ENCODE results near the gene TFG.

The TFG gene

DNA sequence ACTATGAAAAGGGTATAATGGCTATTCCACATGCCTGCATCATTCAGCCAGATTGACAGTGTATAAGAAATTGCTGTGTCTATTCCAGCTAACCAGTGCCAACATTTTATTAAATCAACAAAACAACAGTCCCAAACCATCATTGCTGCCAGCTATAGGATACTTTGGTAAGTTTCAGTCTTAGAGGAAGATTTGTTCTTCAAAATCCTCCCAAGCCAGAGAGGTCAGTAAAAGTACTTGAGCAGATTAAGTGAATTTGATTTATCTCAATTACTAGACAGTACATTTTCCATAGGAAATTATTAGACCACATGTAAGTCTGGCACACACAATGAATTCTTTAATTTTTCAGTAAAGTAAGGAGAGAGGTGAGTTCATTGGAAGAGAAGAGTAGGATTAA lies 50.7 kb downstream of the TFG start:
- Histone ChIP-seq H3K4me3 (ENCODE audit: low read length) (no peak overlapping the region), H3K9ac (ENCODE audit: low read depth, low read length) (no peak overlapping the region), H3K4me1 (ENCODE audit: control insufficient read depth, insufficient read depth, low read length) (no peaks in the 10 kb centered on the region), H3K9me3 (replicated peaks; ENCODE audit: low read length) (no peaks in the 10 kb centered on the region), H3K36me3 (ENCODE audit: insufficient read depth, low read length) (peaks cover 13% of the 10 kb centered on the region), H3K27me3 (ENCODE audit: control insufficient read depth, insufficient read depth, low read length) (no peaks in the 10 kb centered on the region), H3K4me2 (ENCODE audit: low read length) (no peak overlapping the region)

DNA sequence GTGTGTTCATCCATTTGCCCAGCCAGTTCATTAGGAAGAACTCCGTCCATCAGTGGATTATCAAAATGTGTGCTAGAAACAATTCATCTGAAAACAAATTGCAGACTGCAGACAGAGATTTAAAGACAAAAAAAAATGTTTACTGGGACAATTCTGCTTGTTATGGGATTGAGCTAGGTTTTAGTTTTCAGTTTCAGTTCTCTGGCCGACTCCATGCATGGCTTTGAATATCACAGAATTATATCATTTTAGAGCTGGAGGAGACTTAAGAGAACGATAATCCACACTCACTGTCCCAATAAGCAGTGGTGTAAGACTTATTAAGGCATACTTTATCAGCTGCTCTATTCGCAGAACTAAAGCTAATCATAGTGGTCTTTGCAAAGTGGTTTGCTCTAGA lies 51.1 kb downstream of the TFG start:
- Histone ChIP-seq H3K4me3 (ENCODE audit: low read length) (no peak overlapping the region), H3K9me3 (replicated peaks; ENCODE audit: low read length) (no peaks in the 10 kb centered on the region), H3K27me3 (ENCODE audit: control insufficient read depth, insufficient read depth, low read length) (no peaks in the 10 kb centered on the region), H3K4me2 (ENCODE audit: low read length) (peak overlapping the region; percentile 25), H3K36me3 (ENCODE audit: insufficient read depth, low read length) (peaks cover 9% of the 10 kb centered on the region), H3K4me1 (ENCODE audit: control insufficient read depth, insufficient read depth, low read length) (no peaks in the 10 kb centered on the region), H3K9ac (ENCODE audit: low read depth, low read length) (no peak overlapping the region)

DNA sequence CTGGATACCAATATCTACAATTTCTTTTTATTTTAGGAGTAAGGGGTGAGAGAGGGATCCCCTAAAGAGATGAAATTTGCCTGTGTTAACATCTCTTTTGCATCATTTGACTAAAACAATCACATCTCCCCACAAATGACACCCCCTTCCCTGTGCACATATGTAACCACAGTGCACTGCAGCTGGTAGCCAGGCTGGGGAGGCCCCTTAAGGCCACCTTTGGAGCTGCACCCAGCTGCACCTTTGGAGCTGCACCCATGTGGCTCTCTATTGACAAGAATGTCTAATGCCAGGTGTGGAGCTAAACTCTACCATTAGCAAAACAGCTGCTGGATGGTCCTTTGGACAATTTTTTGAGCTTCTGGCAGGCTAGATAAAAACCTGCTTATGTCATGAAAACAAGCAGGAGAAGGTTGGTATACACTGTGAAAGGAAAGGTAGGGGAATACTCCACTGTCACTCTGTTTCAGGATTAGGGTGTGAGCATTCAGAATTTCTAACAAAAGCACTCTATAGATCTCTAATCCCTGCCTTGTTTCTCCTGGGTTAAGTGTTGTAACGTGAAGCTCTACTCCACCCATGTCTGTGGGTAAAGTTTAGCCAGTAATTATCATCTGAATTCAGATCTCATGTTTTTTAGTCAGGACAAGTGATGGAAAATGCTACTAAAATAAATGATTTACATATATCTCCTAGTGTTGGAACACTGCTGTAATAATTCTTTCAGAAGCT lies 52.1 kb downstream of the TFG start:
- Histone ChIP-seq H3K4me1 (ENCODE audit: control insufficient read depth, insufficient read depth, low read length) (no peaks in the 10 kb centered on the region), H3K27me3 (ENCODE audit: control insufficient read depth, insufficient read depth, low read length) (no peaks in the 10 kb centered on the region), H3K9ac (ENCODE audit: low read depth, low read length) (no peak overlapping the region), H3K9me3 (replicated peaks; ENCODE audit: low read length) (no peaks in the 10 kb centered on the region), H3K36me3 (ENCODE audit: insufficient read depth, low read length) (peaks cover 12% of the 10 kb centered on the region), H3K4me2 (ENCODE audit: low read length) (no peak overlapping the region), H3K4me3 (ENCODE audit: low read length) (no peak overlapping the region)

DNA sequence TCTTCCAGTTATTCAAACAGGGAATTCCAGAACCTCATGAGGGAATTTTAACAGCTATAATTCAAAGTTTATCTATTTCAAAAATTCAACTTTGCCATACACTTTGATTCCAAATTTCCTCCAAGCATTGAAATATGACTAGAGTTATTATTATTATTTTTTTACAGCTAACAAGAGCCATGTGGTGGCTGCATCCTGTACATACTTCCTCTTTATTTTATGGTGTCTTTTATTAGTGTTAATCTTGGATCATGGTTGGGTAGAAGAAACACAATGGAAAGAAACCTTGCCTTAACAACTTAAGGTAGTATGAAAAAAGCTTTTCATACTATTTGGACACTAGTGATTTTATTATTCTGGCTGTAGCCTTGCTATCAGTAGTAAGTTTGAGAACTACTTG lies 52.7 kb downstream of the TFG start:
- Histone ChIP-seq H3K27me3 (ENCODE audit: control insufficient read depth, insufficient read depth, low read length) (no peaks in the 10 kb centered on the region), H3K4me3 (ENCODE audit: low read length) (no peak overlapping the region), H3K9me3 (replicated peaks; ENCODE audit: low read length) (no peaks in the 10 kb centered on the region), H3K9ac (ENCODE audit: low read depth, low read length) (no peak overlapping the region), H3K36me3 (ENCODE audit: insufficient read depth, low read length) (peaks cover 12% of the 10 kb centered on the region), H3K4me1 (ENCODE audit: control insufficient read depth, insufficient read depth, low read length) (no peaks in the 10 kb centered on the region), H3K4me2 (ENCODE audit: low read length) (no peak overlapping the region)

DNA sequence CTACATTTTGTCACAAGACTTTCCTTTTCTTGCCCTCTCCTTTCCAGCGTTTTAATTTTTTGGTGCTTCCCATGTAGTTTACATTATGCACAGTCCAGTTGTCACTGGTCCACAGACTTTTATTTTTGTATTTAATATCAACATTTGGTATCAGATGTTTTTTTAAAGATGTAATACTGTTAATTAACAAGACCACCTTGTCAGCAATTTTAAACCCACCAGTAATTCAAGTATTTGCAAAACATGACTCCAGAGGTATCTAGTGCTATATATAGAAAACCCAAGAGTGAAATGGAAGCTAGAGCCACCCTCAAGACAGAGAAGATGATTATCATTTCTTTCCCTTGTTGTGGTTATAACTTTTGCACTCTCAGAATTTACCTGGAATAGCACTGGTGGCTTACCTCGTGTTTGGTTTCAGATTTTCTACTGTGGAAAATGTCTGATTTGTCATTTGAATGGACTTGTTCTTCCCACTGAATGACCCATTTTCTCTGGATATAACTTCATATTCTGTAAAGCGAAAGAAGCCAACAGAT lies 56.2 kb downstream of the TFG start:
- Histone ChIP-seq H3K27me3 (ENCODE audit: control insufficient read depth, insufficient read depth, low read length) (no peaks in the 10 kb centered on the region), H3K4me2 (ENCODE audit: low read length) (no peak overlapping the region), H3K9ac (ENCODE audit: low read depth, low read length) (no peak overlapping the region), H3K4me1 (ENCODE audit: control insufficient read depth, insufficient read depth, low read length) (no peaks in the 10 kb centered on the region), H3K9me3 (replicated peaks; ENCODE audit: low read length) (no peaks in the 10 kb centered on the region), H3K36me3 (ENCODE audit: insufficient read depth, low read length) (peaks cover 20% of the 10 kb centered on the region), H3K4me3 (ENCODE audit: low read length) (no peak overlapping the region)

DNA sequence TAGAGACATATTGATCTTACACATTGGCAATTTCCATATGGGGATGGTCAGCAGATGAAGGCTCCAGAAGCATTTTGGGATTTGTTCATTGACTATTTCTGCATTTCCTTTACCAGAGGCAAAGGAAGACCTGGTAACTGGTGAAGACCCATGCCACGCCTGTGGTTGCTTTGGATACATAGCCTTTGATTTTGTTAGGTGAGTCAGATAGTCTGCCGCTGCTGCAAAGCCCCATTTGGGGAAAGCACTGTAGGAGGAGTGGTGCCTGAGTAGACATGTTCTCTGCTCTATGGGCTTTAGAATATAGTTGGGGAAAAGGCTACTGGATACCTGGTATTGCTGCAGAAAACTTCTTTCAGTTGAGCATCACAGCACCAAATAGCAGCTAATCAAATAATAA lies 56.8 kb downstream of the TFG start:
- Histone ChIP-seq H3K36me3 (ENCODE audit: insufficient read depth, low read length) (peaks cover 21% of the 10 kb centered on the region), H3K9ac (ENCODE audit: low read depth, low read length) (no peak overlapping the region), H3K4me2 (ENCODE audit: low read length) (no peak overlapping the region), H3K27me3 (ENCODE audit: control insufficient read depth, insufficient read depth, low read length) (no peaks in the 10 kb centered on the region), H3K9me3 (replicated peaks; ENCODE audit: low read length) (no peaks in the 10 kb centered on the region), H3K4me3 (ENCODE audit: low read length) (no peak overlapping the region), H3K4me1 (ENCODE audit: control insufficient read depth, insufficient read depth, low read length) (no peaks in the 10 kb centered on the region)

DNA sequence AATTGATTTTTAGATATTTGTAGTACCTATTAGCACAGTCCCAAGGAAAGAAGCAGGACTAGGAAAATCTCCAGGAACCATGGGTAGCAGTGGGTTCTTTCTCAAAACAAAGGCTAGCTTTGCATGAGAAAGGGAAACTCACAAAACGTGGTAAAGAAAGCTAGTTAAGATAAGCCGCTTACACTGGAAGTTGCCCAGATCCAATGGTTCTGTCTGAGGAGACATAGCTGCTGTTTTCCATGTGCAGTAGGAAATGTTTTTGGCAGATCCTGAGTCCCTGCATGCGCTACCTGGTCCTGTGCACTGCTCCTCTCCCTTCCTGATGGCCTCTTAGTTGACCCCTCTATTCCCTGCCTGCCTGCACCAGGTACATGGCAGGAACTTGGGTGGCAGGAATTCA lies 60.4 kb downstream of the TFG start:
- Histone ChIP-seq H3K36me3 (ENCODE audit: insufficient read depth, low read length) (peaks cover 36% of the 10 kb centered on the region), H3K9me3 (replicated peaks; ENCODE audit: low read length) (no peaks in the 10 kb centered on the region), H3K4me2 (ENCODE audit: low read length) (no peak overlapping the region), H3K4me3 (ENCODE audit: low read length) (no peak overlapping the region), H3K4me1 (ENCODE audit: control insufficient read depth, insufficient read depth, low read length) (no peaks in the 10 kb centered on the region), H3K9ac (ENCODE audit: low read depth, low read length) (no peak overlapping the region), H3K27me3 (ENCODE audit: control insufficient read depth, insufficient read depth, low read length) (no peaks in the 10 kb centered on the region)

DNA sequence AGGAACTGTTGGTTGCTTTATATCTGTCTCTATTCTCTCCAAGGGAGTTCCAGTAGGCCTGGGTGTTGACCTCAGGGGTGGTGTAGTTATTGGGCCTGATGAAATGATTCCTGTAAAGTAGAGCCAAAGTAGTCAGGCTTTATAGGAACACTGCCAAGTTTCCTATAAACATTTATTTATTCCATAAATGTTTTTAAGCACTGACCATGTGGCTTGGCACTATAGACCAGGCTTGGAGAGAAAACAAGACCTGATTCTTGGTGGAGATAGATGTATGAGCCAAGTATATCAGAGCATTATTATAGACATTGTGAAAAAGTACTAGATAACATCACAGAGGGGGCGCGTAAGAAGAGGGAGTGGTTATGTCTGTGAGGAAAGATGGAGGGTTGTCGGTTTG lies 65.9 kb downstream of the TFG start:
- no peaks in the 10 kb centered on the region for H3K27me3 ChIP-seq (ENCODE audit: control insufficient read depth, insufficient read depth, low read length)
- H3K9ac ChIP-seq (ENCODE audit: low read depth, low read length) = no peak overlapping the region
- no peak overlapping the region for H3K4me2 ChIP-seq (ENCODE audit: low read length)
- H3K4me1 ChIP-seq (ENCODE audit: control insufficient read depth, insufficient read depth, low read length) = peaks cover 16% of the 10 kb centered on the region
- H3K4me3 ChIP-seq (ENCODE audit: low read length) = no peak overlapping the region
- H3K9me3 ChIP-seq (replicated peaks; ENCODE audit: low read length) = no peaks in the 10 kb centered on the region
- H3K36me3 ChIP-seq (ENCODE audit: insufficient read depth, low read length) = peaks cover 42% of the 10 kb centered on the region

DNA sequence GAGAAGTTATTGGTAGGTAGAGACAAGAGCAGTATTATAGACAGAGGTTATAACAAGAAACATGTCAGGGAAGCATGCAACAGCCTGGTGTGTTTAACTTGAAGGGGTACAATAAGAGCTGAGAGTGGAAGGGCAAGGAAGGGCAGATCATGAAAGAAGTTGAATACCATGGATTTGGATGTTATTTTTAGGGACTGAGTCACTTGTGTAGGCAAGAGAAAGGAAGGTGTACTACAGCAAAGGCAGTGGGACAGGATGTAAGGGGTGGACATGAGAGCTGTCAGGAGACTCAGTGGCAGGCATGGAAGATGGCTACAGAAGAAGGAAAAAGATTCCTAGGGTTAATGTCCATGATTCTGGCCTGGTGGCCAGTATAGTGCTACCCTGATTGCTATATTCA lies 66.4 kb downstream of the TFG start:
- no peaks in the 10 kb centered on the region for H3K9me3 ChIP-seq (replicated peaks; ENCODE audit: low read length)
- peaks cover 19% of the 10 kb centered on the region for H3K4me1 ChIP-seq (ENCODE audit: control insufficient read depth, insufficient read depth, low read length)
- H3K36me3 ChIP-seq (ENCODE audit: insufficient read depth, low read length) = peaks cover 38% of the 10 kb centered on the region
- no peak overlapping the region for H3K4me3 ChIP-seq (ENCODE audit: low read length)
- no peak overlapping the region for H3K4me2 ChIP-seq (ENCODE audit: low read length)
- H3K9ac ChIP-seq (ENCODE audit: low read depth, low read length) = no peak overlapping the region
- no peaks in the 10 kb centered on the region for H3K27me3 ChIP-seq (ENCODE audit: control insufficient read depth, insufficient read depth, low read length)

DNA sequence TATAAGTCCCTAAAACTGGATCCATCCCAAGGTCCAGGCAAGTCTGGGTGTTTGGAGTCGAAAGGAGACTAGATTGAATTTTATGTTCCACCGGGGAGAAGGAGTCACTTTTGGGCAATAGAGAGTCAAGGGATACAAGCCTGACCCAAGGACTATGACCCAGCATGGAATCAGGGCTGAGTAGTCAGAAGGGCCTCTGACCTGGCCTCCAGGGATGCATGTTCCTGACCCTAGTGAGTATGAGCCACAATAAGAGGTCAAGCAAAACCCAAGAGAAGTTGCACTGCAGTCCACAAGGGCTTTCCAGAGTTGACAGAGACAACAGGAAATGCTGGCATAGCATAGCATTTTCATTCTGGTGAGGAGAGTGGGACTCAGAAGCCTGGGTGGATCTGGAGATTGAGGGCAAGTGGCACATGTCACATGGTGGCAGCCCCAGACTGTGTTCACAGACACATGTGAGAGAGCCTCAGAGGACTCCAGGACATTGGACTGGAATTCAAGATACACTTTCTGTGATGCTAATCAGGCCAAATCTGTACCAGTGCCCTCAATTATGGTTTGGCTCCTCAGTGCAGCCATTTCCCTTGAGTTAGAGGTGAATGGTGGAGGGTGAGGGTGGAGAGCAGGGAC lies 66.9 kb downstream of the TFG start:
- peaks cover 25% of the 10 kb centered on the region for H3K4me1 ChIP-seq (ENCODE audit: control insufficient read depth, insufficient read depth, low read length)
- no peaks in the 10 kb centered on the region for H3K9me3 ChIP-seq (replicated peaks; ENCODE audit: low read length)
- no peak overlapping the region for H3K4me3 ChIP-seq (ENCODE audit: low read length)
- peaks cover 38% of the 10 kb centered on the region for H3K36me3 ChIP-seq (ENCODE audit: insufficient read depth, low read length)
- no peak overlapping the region for H3K9ac ChIP-seq (ENCODE audit: low read depth, low read length)
- no peak overlapping the region for H3K4me2 ChIP-seq (ENCODE audit: low read length)
- no peaks in the 10 kb centered on the region for H3K27me3 ChIP-seq (ENCODE audit: control insufficient read depth, insufficient read depth, low read length)

DNA sequence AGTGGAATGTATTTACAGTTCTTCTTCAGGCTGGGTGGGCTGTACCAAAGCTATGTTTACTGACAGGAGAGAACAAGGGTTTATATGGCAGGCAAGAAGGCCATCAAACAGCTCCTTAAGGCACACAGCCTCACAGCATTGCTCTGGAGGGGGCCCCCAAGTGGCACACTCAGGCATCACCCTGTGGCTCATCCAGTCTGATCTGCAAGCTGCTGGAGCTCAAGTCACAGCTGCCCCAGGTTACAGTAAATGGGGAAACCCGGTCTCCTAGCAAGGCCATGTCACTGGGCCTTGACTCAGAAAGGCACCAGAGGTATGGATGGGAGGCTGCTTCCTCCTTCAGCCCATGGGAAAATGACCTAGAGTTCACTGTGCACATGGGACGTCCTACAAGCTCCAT lies 67.5 kb downstream of the TFG start:
- no peak overlapping the region for H3K4me3 ChIP-seq (ENCODE audit: low read length)
- H3K27me3 ChIP-seq (ENCODE audit: control insufficient read depth, insufficient read depth, low read length) = no peaks in the 10 kb centered on the region
- H3K4me2 ChIP-seq (ENCODE audit: low read length) = no peak overlapping the region
- H3K4me1 ChIP-seq (ENCODE audit: control insufficient read depth, insufficient read depth, low read length) = peaks cover 30% of the 10 kb centered on the region
- no peak overlapping the region for H3K9ac ChIP-seq (ENCODE audit: low read depth, low read length)
- peaks cover 38% of the 10 kb centered on the region for H3K36me3 ChIP-seq (ENCODE audit: insufficient read depth, low read length)
- H3K9me3 ChIP-seq (replicated peaks; ENCODE audit: low read length) = no peaks in the 10 kb centered on the region

DNA sequence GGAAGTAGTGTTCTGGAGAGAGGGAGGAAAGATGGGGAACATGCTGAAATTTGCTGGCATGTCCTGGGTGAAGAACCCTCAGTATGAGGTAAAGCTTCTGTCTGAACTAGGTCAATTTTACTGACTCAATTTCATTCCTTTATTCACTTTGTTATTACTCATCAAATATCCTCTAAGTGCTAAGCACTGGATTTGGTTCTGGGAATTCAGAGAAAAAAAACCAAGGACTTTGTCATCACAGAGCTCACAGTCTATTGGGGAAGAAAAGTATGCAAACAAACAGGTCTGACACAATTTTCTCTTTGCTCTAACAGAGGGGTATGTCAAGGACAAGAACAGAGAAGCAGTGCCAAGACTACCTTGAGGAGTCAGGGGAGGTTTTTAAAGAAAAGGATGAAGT lies 68.0 kb downstream of the TFG start:
- Histone ChIP-seq H3K27me3 (ENCODE audit: control insufficient read depth, insufficient read depth, low read length) (no peaks in the 10 kb centered on the region), H3K4me2 (ENCODE audit: low read length) (no peak overlapping the region), H3K4me3 (ENCODE audit: low read length) (no peak overlapping the region), H3K4me1 (ENCODE audit: control insufficient read depth, insufficient read depth, low read length) (peaks cover 35% of the 10 kb centered on the region), H3K9ac (ENCODE audit: low read depth, low read length) (no peak overlapping the region), H3K36me3 (ENCODE audit: insufficient read depth, low read length) (peaks cover 40% of the 10 kb centered on the region), H3K9me3 (replicated peaks; ENCODE audit: low read length) (no peaks in the 10 kb centered on the region)

Measured in skeletal muscle satellite cell (primary cell).